ENCODE data around the gene SLC6A15.
A peak's percentile ranks its signal among the peaks of the same experiment; 100 is the strongest.

Gene SLC6A15

DNA sequence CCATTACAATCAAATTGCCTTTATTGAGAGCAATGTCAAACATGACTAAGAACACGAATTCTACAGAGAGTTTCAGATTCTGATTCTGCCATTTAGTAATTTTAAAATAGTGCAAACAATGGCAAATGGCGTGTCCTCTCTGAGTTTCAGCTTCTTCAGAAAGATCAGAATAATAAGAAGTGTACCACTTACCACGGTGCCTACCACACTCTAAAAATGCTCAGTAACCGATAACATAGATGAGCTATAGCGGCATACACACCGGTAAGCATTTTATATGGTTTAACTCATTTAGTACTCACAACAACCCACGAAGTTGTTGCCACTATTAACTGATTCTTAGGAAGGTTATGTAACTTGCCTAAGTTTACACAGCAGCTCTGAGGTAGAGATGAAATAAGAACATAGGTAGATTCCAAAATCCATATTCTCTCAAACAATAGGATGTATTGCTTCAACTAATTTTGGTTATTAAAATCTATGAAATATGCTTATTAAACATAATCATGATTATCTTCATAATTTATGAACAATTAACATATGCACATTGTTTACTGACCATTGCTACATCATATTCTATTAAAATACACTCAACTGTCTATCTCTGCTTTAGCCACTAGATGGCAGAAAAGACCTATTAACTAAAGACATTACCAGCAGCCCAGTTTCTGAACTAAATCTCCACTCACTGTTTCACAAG, 38.3 kb downstream of the SLC6A15 start:
- TF ChIP-seq, protein P1, sequence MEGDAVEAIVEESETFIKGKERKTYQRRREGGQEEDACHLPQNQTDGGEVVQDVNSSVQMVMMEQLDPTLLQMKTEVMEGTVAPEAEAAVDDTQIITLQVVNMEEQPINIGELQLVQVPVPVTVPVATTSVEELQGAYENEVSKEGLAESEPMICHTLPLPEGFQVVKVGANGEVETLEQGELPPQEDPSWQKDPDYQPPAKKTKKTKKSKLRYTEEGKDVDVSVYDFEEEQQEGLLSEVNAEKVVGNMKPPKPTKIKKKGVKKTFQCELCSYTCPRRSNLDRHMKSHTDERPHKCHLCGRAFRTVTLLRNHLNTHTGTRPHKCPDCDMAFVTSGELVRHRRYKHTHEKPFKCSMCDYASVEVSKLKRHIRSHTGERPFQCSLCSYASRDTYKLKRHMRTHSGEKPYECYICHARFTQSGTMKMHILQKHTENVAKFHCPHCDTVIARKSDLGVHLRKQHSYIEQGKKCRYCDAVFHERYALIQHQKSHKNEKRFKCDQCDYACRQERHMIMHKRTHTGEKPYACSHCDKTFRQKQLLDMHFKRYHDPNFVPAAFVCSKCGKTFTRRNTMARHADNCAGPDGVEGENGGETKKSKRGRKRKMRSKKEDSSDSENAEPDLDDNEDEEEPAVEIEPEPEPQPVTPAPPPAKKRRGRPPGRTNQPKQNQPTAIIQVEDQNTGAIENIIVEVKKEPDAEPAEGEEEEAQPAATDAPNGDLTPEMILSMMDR (IDR thresholded peaks at IDR 0.05; ENCODE audit: low read depth, low read length), result peak; percentile 44; the same call in 1 of the 2 replicates

DNA sequence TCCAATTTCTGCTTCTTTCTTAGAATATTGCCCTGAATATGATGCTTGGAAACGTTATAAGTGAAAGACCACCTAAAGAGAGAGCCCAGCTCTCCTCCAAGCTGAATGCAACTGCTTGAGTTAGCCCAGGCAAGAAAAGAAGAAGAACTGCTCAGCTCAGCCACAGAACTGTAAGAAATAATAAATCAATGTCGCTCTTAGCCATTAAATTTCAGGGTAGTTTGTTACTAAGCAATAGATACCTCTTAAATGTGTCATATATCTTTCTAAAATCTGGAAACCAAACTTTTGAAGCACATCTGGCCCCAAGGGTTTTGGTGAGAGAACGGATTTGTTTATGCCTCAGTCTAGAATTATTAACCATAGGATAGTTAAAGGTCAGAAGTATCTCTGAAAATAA, 50.4 kb downstream of the SLC6A15 start:
- no peak overlapping the region for H3K4me3 ChIP-seq (ENCODE audit: low read depth, low read length)
- no peaks in the 10 kb centered on the region for H3K9me3 ChIP-seq (ENCODE audit: severe bottlenecking)
- DNase-seq, result no peak
- H3K36me3 ChIP-seq, result no peaks in the 10 kb centered on the region
- H3K27ac ChIP-seq, result no peak overlapping the region
- H3K27me3 ChIP-seq (ENCODE audit: insufficient read depth, low read depth, severe bottlenecking), result no peaks in the 10 kb centered on the region
- TF ChIP-seq, protein P1 (IDR thresholded peaks at IDR 0.05; ENCODE audit: low read depth, low read length), result no peak

More for the DNA sequence above, 38.3 kb downstream of the SLC6A15 start:
- no peaks in the 10 kb centered on the region for H3K36me3 ChIP-seq
- no peaks in the 10 kb centered on the region for H3K27me3 ChIP-seq (ENCODE audit: insufficient read depth, low read depth, severe bottlenecking)
- no peak for DNase-seq
- H3K4me3 ChIP-seq (ENCODE audit: low read depth, low read length), result no peak overlapping the region
- H3K9me3 ChIP-seq (ENCODE audit: severe bottlenecking), result no peaks in the 10 kb centered on the region
- H3K27ac ChIP-seq, result no peak overlapping the region

DNA sequence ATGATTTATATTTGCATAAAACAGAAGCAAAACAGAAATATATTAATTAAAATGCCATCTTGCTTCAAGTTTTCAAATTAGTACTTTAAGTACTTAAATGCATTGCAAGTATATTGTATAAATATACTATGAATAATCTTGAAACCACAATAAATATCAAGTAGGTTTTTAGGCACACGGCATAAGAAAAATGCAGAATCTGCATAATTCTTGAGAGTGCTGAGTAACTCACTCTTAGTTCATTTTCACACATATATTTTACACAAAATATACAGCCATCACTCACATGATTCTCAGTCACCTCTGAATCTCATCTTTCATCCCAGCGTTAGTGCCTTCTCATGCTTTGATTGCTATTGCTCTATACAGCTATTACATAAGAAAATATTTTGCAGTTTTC, 51.9 kb downstream of the SLC6A15 start:
- no peak overlapping the region for H3K27ac ChIP-seq
- TF ChIP-seq, protein P1 (IDR thresholded peaks at IDR 0.05; ENCODE audit: low read depth, low read length), result no peak
- H3K4me3 ChIP-seq (ENCODE audit: low read depth, low read length), result no peak overlapping the region
- no peaks in the 10 kb centered on the region for H3K27me3 ChIP-seq (ENCODE audit: insufficient read depth, low read depth, severe bottlenecking)
- DNase-seq, result no peak
- no peaks in the 10 kb centered on the region for H3K36me3 ChIP-seq
- no peaks in the 10 kb centered on the region for H3K9me3 ChIP-seq (ENCODE audit: severe bottlenecking)

DNA sequence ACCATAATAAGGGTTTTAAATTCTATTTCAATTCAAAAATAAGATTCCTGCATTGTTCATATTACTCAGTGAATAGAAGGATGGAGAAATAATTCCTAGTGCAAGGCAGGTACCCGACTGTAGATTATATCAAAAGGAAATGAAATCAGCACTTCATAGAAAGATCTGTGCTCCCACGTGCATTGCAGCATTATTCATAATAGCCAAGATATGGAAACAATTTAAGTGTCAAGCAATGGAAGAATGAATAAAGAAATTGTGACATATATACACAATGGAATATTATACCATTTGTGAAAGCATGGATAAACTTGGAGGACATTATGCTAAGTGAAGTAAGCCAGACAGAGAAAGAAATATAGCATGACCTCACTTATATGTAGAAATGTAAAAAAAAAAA, 53.8 kb downstream of the SLC6A15 start:
- Histone ChIP-seq H3K27me3 (ENCODE audit: insufficient read depth, low read depth, severe bottlenecking) (no peaks in the 10 kb centered on the region), H3K4me3 (ENCODE audit: low read depth, low read length) (no peak overlapping the region), H3K9me3 (ENCODE audit: severe bottlenecking) (no peaks in the 10 kb centered on the region), H3K27ac (no peak overlapping the region), H3K36me3 (no peaks in the 10 kb centered on the region)
- TF ChIP-seq, protein P1 (IDR thresholded peaks at IDR 0.05; ENCODE audit: low read depth, low read length), result no peak
- no peak for DNase-seq

GRCh38 chr12:84857525-84858208, 54.9 kb downstream of the SLC6A15 start:
- Histone ChIP-seq H3K27me3 (ENCODE audit: insufficient read depth, low read depth, severe bottlenecking) (no peaks in the 10 kb centered on the region), H3K27ac (no peak overlapping the region), H3K36me3 (no peaks in the 10 kb centered on the region), H3K4me3 (ENCODE audit: low read depth, low read length) (no peak overlapping the region), H3K9me3 (ENCODE audit: severe bottlenecking) (no peaks in the 10 kb centered on the region)
- no peak for DNase-seq
- TF ChIP-seq, protein P1 (IDR thresholded peaks at IDR 0.05; ENCODE audit: low read depth, low read length), result no peak
